GM20000 (cell line): ENCODE data around the gene HIPK1.
"Not testable (repeated sequence)": the region's sequence is repeated elsewhere in the genome, so short reads cannot be mapped to it uniquely, and the experiment has no call there.

ENCODE experiments used
- DNase-seq: peaks from one replicate; pipeline ENCODE4 v3.0.0; 2012; ENCODE audit warnings: low spot score
- CTCF ChIP-seq: IDR thresholded peaks from 2 replicates; pipeline ENCODE4 v1.5.1; 2012; ENCODE audit warnings: mild to moderate bottlenecking, control low read depth; ENCODE audit errors: extremely low read depth, missing control alignments

The HIPK1 gene

GRCh38 chr1:113946112-113946511, 17.0 kb downstream of the HIPK1 start:
- no peak for TF ChIP-seq CTCF
- no peak for DNase-seq

- no peak for TF ChIP-seq CTCF
- DNase-seq, result no peak
These were observed 17.7 kb downstream of the HIPK1 start for GRCh38 chr1:113946678-113947387.

- no peak for DNase-seq
These were observed 18.4 kb downstream of the HIPK1 start for GRCh38 chr1:113947388-113948107.

GRCh38 chr1:113948151-113948550, 19.0 kb downstream of the HIPK1 start:
- not testable (repeated sequence) for DNase-seq

More at GRCh38 chr1:113947388-113948107, 18.4 kb downstream of the HIPK1 start:
- no peak for TF ChIP-seq CTCF

- DNase-seq, result no peak
- TF ChIP-seq CTCF, result no peak
These were observed 19.9 kb downstream of the HIPK1 start for GRCh38 chr1:113949007-113949406.

- DNase-seq, result no peak
- TF ChIP-seq CTCF, result no peak
These were observed 21.8 kb downstream of the HIPK1 start for GRCh38 chr1:113950908-113951307.

GRCh38 chr1:113951719-113952118, 22.6 kb downstream of the HIPK1 start:
- no peak for DNase-seq
- no peak for TF ChIP-seq CTCF
